ENCODE data around the gene SLC9A3. TPM values are rescaled to one million over a fixed set of nuclear protein-coding genes. Genes with fewer than 3 reads are reported as not detected.

SLC9A3 gene
- total RNA-seq, 1 donor: 1.8 TPM

- TF ChIP-seq CTCF (IDR thresholded peaks at IDR 0.05; ENCODE audit: insufficient read depth, low read length): no peak
These were observed 62.2 kb downstream of the SLC9A3 start for GRCh38 chr5:462051-462481.

GRCh38 chr5:460273-460625 lies 64.0 kb downstream of the SLC9A3 start:
- H3K4me3 ChIP-seq (ENCODE audit: low read depth, low read length): no peak overlapping the region
- no peak for DNase-seq (ENCODE audit: low read depth)
- no peak for TF ChIP-seq CTCF (IDR thresholded peaks at IDR 0.05; ENCODE audit: insufficient read depth, low read length)

More at GRCh38 chr5:462051-462481, 62.2 kb downstream of the SLC9A3 start:
- no peak overlapping the region for H3K4me3 ChIP-seq (ENCODE audit: low read depth, low read length)
- DNase-seq (ENCODE audit: low read depth): no peak

GRCh38 chr5:459562-460272 lies 64.5 kb downstream of the SLC9A3 start:
- no peak for DNase-seq (ENCODE audit: low read depth)
- no peak overlapping the region for H3K4me3 ChIP-seq (ENCODE audit: low read depth, low read length)
- no peak for TF ChIP-seq CTCF (IDR thresholded peaks at IDR 0.05; ENCODE audit: insufficient read depth, low read length)

- H3K4me3 ChIP-seq (ENCODE audit: low read depth, low read length): no peak overlapping the region
- peak; percentile 60 for DNase-seq (ENCODE audit: low read depth)
- TF ChIP-seq CTCF (IDR thresholded peaks at IDR 0.05; ENCODE audit: insufficient read depth, low read length): no peak
These were observed 65.5 kb downstream of the SLC9A3 start for GRCh38 chr5:458547-459353.

- TF ChIP-seq CTCF (IDR thresholded peaks at IDR 0.05; ENCODE audit: insufficient read depth, low read length): no peak
- no peak for DNase-seq (ENCODE audit: low read depth)
- no peak overlapping the region for H3K4me3 ChIP-seq (ENCODE audit: low read depth, low read length)
These were observed 66.9 kb downstream of the SLC9A3 start for GRCh38 chr5:457195-457961.

- DNase-seq (ENCODE audit: low read depth): no peak
- no peak for TF ChIP-seq CTCF (IDR thresholded peaks at IDR 0.05; ENCODE audit: insufficient read depth, low read length)
These were observed 67.7 kb downstream of the SLC9A3 start for GRCh38 chr5:456351-457194.

More at GRCh38 chr5:456351-457194, 67.7 kb downstream of the SLC9A3 start:
- no peak overlapping the region for H3K4me3 ChIP-seq (ENCODE audit: low read depth, low read length)
